ENCODE results near the gene FBXO22. TPM values are rescaled to one million over a fixed set of nuclear protein-coding genes. Genes with fewer than 3 reads are reported as not detected.

Gene FBXO22
- total RNA-seq, 2 experiments from 2014 or later, result 5.4 to 7.4 TPM

DNA sequence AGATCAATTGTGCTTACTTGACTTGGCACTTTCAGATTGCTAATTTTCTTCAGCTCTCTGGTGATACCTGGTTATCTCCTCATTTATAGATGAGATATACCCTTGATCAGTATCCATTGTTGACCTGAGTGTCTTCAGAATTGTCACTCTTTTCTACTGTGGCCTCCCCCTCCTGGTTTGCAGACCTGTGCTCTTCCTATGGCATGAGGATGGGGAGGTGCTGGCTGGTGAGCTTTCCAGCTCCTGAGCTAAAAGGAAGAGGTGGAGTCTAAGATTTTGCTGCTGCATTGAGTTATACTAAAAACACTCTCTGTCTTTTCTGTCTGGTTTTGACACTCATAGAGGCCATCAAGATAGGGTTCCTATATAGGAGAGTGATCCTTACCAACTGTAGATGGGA, 36.8 kb upstream of the FBXO22 start:
- no peaks in the 10 kb centered on the region for H3K9me3 ChIP-seq (ENCODE audit: control insufficient read depth in 1 of 2, insufficient read depth in 1 of 2, low read length in 2 of 2)
- H3K4me1 ChIP-seq (ENCODE audit: insufficient read depth, low read length), result no peaks in the 10 kb centered on the region
- Mint-ChIP-seq H3K36me3 (ENCODE audit: low read depth) (peaks cover 88% of the 10 kb centered on the region), H3K27ac (no peak overlapping the region), H3K9me3 (no peaks in the 10 kb centered on the region), H3K4me3 (no peak overlapping the region), H3K4me1 (ENCODE audit: low read depth) (peaks cover 49% of the 10 kb centered on the region), H3K27me3 (no peaks in the 10 kb centered on the region)
- peaks cover 36% of the 10 kb centered on the region for H3K36me3 ChIP-seq (ENCODE audit: insufficient read depth, low read length)
- H3K27ac ChIP-seq (ENCODE audit: low read depth in 1 of 2, low read length in 2 of 2), result no peak overlapping the region
- TF ChIP-seq, protein P1, sequence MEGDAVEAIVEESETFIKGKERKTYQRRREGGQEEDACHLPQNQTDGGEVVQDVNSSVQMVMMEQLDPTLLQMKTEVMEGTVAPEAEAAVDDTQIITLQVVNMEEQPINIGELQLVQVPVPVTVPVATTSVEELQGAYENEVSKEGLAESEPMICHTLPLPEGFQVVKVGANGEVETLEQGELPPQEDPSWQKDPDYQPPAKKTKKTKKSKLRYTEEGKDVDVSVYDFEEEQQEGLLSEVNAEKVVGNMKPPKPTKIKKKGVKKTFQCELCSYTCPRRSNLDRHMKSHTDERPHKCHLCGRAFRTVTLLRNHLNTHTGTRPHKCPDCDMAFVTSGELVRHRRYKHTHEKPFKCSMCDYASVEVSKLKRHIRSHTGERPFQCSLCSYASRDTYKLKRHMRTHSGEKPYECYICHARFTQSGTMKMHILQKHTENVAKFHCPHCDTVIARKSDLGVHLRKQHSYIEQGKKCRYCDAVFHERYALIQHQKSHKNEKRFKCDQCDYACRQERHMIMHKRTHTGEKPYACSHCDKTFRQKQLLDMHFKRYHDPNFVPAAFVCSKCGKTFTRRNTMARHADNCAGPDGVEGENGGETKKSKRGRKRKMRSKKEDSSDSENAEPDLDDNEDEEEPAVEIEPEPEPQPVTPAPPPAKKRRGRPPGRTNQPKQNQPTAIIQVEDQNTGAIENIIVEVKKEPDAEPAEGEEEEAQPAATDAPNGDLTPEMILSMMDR (IDR thresholded peaks at IDR 0.05), result no peak
- no peak for ATAC-seq (ENCODE audit: poor library complexity)
- no peak overlapping the region for H3K4me3 ChIP-seq (ENCODE audit: low read length)
- ChIA-PET CTCF (no interaction called here), POLR2A (interaction anchor here (0.7 to 1.2 kb wide), 2 partner anchors 22 to 25 kb away, joined by 3 read pairs; no protein-coding TSS in a partner anchor)
- intact Hi-C loops (cut with DNase I, micrococcal nuclease), result no loop called here
- DNase-seq, result no peak
- H3K27me3 ChIP-seq (ENCODE audit: control insufficient read depth in 1 of 2, insufficient read depth in 2 of 2, low read length in 2 of 2), result no peaks in the 10 kb centered on the region

DNA sequence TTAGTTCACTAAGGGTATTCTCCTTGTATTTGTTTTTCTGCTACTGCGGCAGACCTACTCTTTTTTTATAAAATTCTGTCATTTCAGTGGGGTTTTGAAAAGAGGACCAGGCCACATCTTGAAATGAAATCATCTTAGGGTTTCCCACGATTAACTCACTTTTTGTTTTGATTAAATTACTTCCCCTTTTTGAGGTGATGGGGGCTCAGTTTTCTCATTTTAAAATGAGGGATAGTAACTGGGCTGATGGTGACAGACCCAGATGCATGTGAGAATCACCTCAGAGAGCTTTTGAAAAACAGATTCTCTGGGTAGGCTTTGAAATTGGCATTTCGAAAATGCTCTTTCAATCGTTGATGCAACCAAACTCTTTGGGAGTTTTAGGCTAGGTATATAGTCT, 36.2 kb upstream of the FBXO22 start:
- peaks cover 33% of the 10 kb centered on the region for H3K36me3 ChIP-seq (ENCODE audit: insufficient read depth, low read length)
- H3K4me1 ChIP-seq (ENCODE audit: insufficient read depth, low read length), result no peaks in the 10 kb centered on the region
- no peaks in the 10 kb centered on the region for H3K27me3 ChIP-seq (ENCODE audit: control insufficient read depth in 1 of 2, insufficient read depth in 2 of 2, low read length in 2 of 2)
- ATAC-seq (ENCODE audit: poor library complexity) (no peak), DNase-seq (no peak)
- ChIA-PET CTCF (no interaction called here), POLR2A (interaction anchor here (1.2 kb wide), 1 partner anchor 23 kb away, joined by 3 read pairs; no protein-coding TSS in a partner anchor)
- Mint-ChIP-seq H3K27ac (no peak overlapping the region), H3K4me3 (no peak overlapping the region), H3K4me1 (ENCODE audit: low read depth) (peaks cover 48% of the 10 kb centered on the region), H3K36me3 (ENCODE audit: low read depth) (peaks cover 88% of the 10 kb centered on the region), H3K9me3 (no peaks in the 10 kb centered on the region), H3K27me3 (no peaks in the 10 kb centered on the region)
- no peak overlapping the region for H3K27ac ChIP-seq (ENCODE audit: low read depth in 1 of 2, low read length in 2 of 2)
- no peaks in the 10 kb centered on the region for H3K9me3 ChIP-seq (ENCODE audit: control insufficient read depth in 1 of 2, insufficient read depth in 1 of 2, low read length in 2 of 2)
- no peak overlapping the region for H3K4me3 ChIP-seq (ENCODE audit: low read length)
- intact Hi-C loops (cut with DNase I, micrococcal nuclease), result no loop called here
- TF ChIP-seq, protein P1 (IDR thresholded peaks at IDR 0.05), result no peak

DNA sequence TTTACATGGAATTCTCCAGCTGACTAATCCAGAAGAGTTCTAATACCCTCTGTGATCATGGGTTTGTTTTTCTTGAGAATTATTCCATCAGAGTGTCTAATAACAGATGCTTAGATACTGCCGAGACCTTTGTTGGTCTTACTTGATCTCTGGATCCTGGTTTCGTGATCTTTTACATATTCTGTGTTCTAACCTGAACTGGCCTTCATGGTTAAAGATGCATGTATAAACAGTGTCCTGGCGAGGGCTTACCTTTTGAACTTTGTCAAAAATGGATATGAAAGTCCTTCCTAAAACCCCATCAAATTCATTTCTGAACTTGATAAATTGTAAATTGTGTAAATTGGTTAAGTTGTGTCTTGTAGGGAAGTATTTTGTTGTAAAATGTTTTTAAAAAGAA, 35.7 kb upstream of the FBXO22 start:
- intact Hi-C loops (cut with DNase I, micrococcal nuclease), result no loop called here
- H3K27ac Mint-ChIP-seq, result no peak overlapping the region
- no peaks in the 10 kb centered on the region for H3K9me3 Mint-ChIP-seq
- peaks cover 44% of the 10 kb centered on the region for H3K4me1 Mint-ChIP-seq (ENCODE audit: low read depth)
- H3K27me3 Mint-ChIP-seq, result no peaks in the 10 kb centered on the region
- POLR2A ChIA-PET, result no interaction called here
- ATAC-seq (ENCODE audit: poor library complexity), result no peak
- no peaks in the 10 kb centered on the region for H3K9me3 ChIP-seq (ENCODE audit: control insufficient read depth in 1 of 2, insufficient read depth in 1 of 2, low read length in 2 of 2)
- H3K4me1 ChIP-seq (ENCODE audit: insufficient read depth, low read length), result no peaks in the 10 kb centered on the region
- H3K27me3 ChIP-seq (ENCODE audit: control insufficient read depth in 1 of 2, insufficient read depth in 2 of 2, low read length in 2 of 2), result no peaks in the 10 kb centered on the region
- H3K27ac ChIP-seq (ENCODE audit: low read depth in 1 of 2, low read length in 2 of 2), result no peak overlapping the region
- no peak overlapping the region for H3K4me3 Mint-ChIP-seq
- TF ChIP-seq, protein P1 (IDR thresholded peaks at IDR 0.05), result no peak
- CTCF ChIA-PET, result no interaction called here
- H3K36me3 ChIP-seq (ENCODE audit: insufficient read depth, low read length), result peaks cover 27% of the 10 kb centered on the region
- H3K4me3 ChIP-seq (ENCODE audit: low read length), result no peak overlapping the region
- DNase-seq, result no peak
- peaks cover 88% of the 10 kb centered on the region for H3K36me3 Mint-ChIP-seq (ENCODE audit: low read depth)

Data from CD4-positive, alpha-beta T cell (primary cell).